Activated T-cell treated with anti-CD3 and anti-CD28 coated beads, Interleukin-2, amount 50 U/mL, for 24 hours (primary cell): Measurements from ENCODE around the gene MACF1.

Experiments used
- DNase-seq: peaks from one replicate; pipeline ENCODE4 v3.0.0-alpha.2; 2020
- H3K27ac Mint-ChIP-seq: 2 replicates; pipeline ENCODE4 v1.8.0; 2020; ENCODE audit warnings: mild to moderate bottlenecking, mixed read lengths
- H3K27me3 Mint-ChIP-seq: 2 replicates; pipeline ENCODE4 v1.8.0; 2020; ENCODE audit warnings: mixed read lengths
- H3K36me3 Mint-ChIP-seq: 2 replicates; pipeline ENCODE4 v1.8.0; 2020; ENCODE audit warnings: low read depth, mixed read lengths
- H3K4me1 Mint-ChIP-seq: 2 replicates; pipeline ENCODE4 v1.8.0; 2020; ENCODE audit warnings: low read depth, mixed read lengths
- H3K4me3 Mint-ChIP-seq: 2 replicates; pipeline ENCODE4 v1.8.0; 2020; ENCODE audit warnings: mild to moderate bottlenecking, moderate library complexity, mixed read lengths
- H3K9me3 Mint-ChIP-seq: 2 replicates; pipeline ENCODE4 v1.8.0; 2020; ENCODE audit warnings: mixed read lengths

MACF1 gene

DNA sequence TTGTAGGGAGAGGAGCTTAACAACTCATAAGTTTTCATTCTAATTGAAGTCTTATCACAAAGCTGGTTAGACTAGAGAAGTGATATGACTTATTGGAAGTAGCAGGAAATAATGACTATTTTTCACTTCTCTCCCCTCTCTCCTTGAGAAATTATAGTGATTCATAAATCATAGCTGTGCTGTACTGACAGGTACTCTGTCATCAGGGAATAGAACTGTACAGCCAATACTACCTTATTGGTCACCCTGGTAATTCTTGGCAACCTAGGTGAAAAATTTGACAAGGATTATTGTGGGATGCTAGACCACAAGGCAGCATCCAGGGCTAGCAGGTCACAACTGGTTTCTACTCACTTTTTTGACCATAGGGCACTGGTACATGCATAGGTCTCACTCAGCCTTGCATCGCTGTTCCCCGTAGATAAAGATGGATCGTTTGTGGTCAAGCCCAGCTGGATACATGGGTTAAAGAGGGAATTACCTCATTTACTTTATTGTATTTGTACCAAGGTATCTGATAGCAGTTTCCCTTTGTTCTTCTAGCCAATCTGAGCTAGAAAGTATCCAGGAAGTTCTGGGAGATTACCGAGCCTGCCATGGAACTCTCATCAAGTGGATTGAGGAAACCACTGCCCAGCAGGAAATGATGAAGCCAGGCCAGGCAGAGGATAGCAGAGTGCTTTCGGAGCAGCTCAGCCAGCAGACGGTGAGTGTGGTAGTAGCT, 113.6 kb downstream of the MACF1 start:
- no peak overlapping the region for H3K4me3 Mint-ChIP-seq
- no peak for DNase-seq
- peaks cover 97% of the 10 kb centered on the region for H3K36me3 Mint-ChIP-seq
- peak overlapping the region; percentile 78 for H3K27ac Mint-ChIP-seq
- no peaks in the 10 kb centered on the region for H3K9me3 Mint-ChIP-seq
- H3K4me1 Mint-ChIP-seq = peaks cover 14% of the 10 kb centered on the region
- H3K27me3 Mint-ChIP-seq = no peaks in the 10 kb centered on the region

DNA sequence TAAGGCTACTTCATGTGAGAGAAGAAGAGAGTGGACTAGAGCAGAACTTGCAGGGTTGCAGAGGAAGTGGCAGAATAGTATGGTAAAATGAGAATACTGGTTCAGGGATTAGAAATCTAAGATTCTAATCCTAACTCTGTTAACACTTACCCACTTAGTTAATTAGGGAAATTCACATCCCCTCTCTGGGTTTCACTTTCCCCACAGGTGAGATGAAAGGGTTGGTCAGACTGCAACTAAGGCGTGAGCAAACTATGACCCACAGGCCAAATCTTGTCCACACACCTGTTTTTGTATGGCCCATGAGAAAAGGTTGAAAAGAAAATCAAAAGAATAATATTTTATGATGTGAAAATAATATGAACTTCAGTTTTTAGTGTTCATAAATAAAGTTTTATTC, 117.5 kb downstream of the MACF1 start:
- Mint-ChIP-seq H3K36me3 (peaks cover 73% of the 10 kb centered on the region), H3K4me3 (no peak overlapping the region), H3K27ac (peak overlapping the region; percentile 79), H3K27me3 (no peaks in the 10 kb centered on the region), H3K4me1 (peaks cover 16% of the 10 kb centered on the region), H3K9me3 (no peaks in the 10 kb centered on the region)
- no peak for DNase-seq

DNA sequence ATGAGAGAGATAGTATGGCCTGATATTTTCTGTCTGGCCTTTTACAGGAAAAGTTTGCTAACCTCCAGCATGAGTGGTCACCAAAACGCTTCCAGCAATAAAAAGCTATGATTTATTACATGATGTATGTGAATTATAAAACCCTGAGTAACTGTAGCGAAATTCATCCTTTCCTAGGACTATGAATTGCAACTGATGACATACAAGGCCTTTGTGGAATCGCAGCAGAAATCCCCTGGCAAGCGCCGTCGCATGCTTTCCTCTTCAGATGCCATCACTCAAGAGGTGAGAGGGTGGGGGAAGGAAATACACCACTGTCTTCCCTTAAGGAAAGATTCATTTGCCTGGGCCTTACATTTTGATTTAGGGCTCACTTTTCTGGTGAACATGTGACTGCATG, 117.9 kb downstream of the MACF1 start:
- DNase-seq = no peak
- H3K36me3 Mint-ChIP-seq = peaks cover 73% of the 10 kb centered on the region
- peaks cover 21% of the 10 kb centered on the region for H3K4me1 Mint-ChIP-seq
- H3K27me3 Mint-ChIP-seq = no peaks in the 10 kb centered on the region
- H3K27ac Mint-ChIP-seq = peak overlapping the region; percentile 39
- H3K9me3 Mint-ChIP-seq = no peaks in the 10 kb centered on the region
- H3K4me3 Mint-ChIP-seq = no peak overlapping the region

DNA sequence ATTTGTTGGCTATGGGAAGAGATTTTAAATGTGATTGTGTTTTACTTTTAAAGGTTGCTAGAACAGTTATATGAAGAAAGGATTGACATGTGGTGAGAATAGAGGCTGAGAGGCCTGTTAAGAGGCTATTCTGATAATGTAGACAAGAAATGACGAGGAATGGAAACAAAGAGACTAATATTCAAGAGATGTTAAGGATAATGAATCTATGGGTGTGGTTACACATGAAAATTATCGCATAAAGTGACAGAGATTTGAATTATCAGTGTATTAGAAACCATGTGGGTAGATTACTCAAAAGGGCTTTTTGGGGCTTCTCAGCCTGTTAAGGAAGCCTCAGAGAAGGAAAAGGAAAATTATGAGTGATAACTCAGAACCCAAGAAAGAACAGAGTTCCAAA, 120.4 kb downstream of the MACF1 start:
- Mint-ChIP-seq H3K4me1 (peaks cover 34% of the 10 kb centered on the region), H3K9me3 (no peaks in the 10 kb centered on the region), H3K36me3 (peaks cover 73% of the 10 kb centered on the region), H3K27me3 (no peaks in the 10 kb centered on the region), H3K27ac (no peak overlapping the region), H3K4me3 (no peak overlapping the region)
- no peak for DNase-seq

DNA sequence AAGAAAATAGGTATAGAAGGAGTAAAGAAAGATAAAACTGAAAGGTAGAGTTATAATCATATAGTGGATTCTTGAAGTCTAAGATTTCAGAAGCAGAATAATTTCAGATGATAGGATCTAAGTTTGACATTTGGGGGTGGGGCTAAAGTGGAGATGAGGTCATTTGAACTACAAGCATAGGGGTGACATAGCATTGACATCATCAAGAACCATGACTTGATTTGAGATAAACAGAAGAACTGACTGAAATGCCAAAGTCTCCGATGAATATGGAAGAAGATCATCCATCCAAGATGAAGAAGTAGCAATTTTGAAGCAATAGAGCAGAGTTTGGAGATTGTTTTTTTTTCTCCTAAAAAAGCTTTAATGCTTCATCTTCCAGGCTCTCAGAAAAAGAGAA, 122.3 kb downstream of the MACF1 start:
- Mint-ChIP-seq H3K27me3 (no peaks in the 10 kb centered on the region), H3K36me3 (peaks cover 73% of the 10 kb centered on the region), H3K4me3 (no peak overlapping the region), H3K27ac (peak overlapping the region; percentile 12), H3K9me3 (no peaks in the 10 kb centered on the region), H3K4me1 (peaks cover 26% of the 10 kb centered on the region)
- DNase-seq = no peak

DNA sequence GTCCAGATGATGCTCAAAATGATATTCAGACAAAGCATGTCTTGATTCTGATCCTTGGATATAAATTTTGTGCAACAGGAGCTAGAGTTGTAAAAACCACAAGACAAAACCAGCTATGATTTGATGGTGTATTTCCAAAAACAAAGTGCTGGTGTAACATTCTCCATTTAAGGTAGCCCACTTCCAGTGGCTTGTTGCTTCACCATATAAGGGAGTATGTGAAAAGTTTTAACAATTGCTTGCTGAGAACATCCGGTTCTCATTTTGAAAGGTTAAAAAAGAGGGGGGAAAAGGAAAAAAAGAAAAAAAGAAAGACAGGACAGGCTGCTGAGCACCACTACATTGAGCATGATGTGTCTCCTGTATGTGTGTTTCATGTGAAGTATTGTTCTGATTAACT, 123.6 kb downstream of the MACF1 start:
- H3K9me3 Mint-ChIP-seq = no peaks in the 10 kb centered on the region
- peak overlapping the region; percentile 79 for H3K27ac Mint-ChIP-seq
- H3K27me3 Mint-ChIP-seq = no peaks in the 10 kb centered on the region

DNA sequence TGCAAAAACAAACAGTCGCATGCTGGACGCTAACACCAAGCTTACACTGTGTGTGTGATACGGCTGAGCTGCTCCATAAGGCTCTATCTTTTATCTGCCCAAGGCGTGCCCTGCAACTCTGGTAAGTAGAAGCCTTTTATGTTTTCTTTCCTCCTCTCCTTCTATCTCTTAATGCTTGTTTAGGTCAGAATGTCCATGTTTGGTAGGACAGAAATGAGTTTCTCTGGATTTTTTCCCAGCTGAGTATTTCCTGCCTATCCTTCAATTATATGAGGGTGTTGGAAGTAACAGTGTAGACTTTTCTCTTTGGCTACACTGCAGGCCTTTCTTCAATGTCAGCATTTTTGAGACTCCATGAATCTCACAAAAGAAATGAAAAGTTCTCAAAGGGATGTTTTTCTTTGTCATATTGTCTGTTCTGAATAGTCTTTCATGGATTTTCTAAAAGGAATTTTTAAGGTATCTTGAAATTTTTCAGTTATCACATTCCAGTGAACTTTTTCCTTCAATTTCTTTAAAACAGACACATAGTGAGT, 124.2 kb downstream of the MACF1 start:
- Mint-ChIP-seq H3K4me3 (no peak overlapping the region), H3K36me3 (peaks cover 77% of the 10 kb centered on the region), H3K27ac (peak overlapping the region; percentile 79), H3K27me3 (no peaks in the 10 kb centered on the region), H3K9me3 (no peaks in the 10 kb centered on the region), H3K4me1 (peaks cover 24% of the 10 kb centered on the region)
- no peak for DNase-seq

More for the DNA sequence above, 123.6 kb downstream of the MACF1 start:
- peak overlapping the region; percentile 10 for H3K4me3 Mint-ChIP-seq
- peaks cover 73% of the 10 kb centered on the region for H3K36me3 Mint-ChIP-seq
- DNase-seq = no peak
- H3K4me1 Mint-ChIP-seq = peaks cover 24% of the 10 kb centered on the region

DNA sequence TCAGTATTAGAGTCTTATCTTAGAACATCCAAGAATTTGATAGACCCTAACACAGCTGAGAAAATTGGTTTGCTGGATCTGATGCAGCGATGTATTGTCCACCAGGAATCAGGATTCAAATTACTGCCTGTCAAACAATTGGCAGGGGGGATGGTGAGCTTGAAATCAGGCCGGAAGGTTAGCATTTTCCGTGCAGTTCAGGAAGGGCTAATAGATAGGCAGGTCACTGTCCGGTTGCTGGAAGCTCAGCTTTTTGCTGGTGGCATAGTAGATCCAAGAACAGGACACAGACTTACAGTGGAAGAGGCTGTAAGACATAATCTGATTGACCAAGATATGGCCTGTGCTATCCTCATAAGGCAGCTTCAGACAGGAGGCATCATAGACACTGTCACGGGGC, 127.2 kb downstream of the MACF1 start:
- peaks cover 24% of the 10 kb centered on the region for H3K4me1 Mint-ChIP-seq
- DNase-seq = no peak
- H3K27me3 Mint-ChIP-seq = no peaks in the 10 kb centered on the region
- no peak overlapping the region for H3K4me3 Mint-ChIP-seq
- H3K36me3 Mint-ChIP-seq = peaks cover 100% of the 10 kb centered on the region
- no peaks in the 10 kb centered on the region for H3K9me3 Mint-ChIP-seq
- peak overlapping the region; percentile 65 for H3K27ac Mint-ChIP-seq

DNA sequence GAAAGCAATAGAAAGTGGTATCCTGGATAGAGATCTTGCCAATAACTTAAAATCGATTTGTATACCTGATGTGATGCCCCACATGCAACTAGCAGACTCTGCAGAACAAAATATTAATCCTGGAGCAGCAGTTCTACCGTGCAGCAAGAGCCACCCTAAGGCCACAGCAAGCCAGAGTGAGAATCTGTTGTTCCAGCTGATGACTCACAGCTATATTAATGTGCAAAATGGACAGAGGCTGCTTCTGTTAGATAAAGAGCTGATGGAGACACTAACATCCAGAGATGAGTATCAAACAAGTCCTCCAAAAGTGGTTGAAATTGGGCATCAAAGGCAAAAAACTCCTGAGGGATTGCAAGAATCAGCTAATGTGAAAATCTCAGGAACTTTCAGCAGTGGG, 127.8 kb downstream of the MACF1 start:
- Mint-ChIP-seq H3K36me3 (peaks cover 100% of the 10 kb centered on the region), H3K4me1 (peaks cover 18% of the 10 kb centered on the region), H3K27me3 (no peaks in the 10 kb centered on the region), H3K9me3 (no peaks in the 10 kb centered on the region), H3K4me3 (no peak overlapping the region), H3K27ac (peak overlapping the region; percentile 61)
- DNase-seq = no peak

DNA sequence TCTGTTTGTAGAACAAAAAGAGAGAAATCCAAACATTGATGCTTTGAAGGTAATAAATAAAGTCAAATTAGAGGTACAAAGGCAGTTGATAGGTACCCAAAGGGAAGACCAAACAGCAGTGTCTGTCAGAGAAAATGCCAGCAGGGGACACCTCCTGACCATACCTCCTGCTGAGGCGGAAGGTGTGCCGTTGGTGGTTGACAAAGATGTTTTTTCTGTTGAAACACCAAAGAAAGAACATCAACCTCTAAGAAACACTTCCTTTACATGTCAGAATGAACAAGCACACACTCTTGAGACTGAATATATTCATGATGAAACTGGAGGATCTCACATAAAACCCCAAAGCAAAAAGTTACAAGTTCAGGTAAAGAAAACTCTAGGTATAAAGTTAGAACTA, 128.3 kb downstream of the MACF1 start:
- no peaks in the 10 kb centered on the region for H3K27me3 Mint-ChIP-seq
- peaks cover 13% of the 10 kb centered on the region for H3K4me1 Mint-ChIP-seq
- no peak overlapping the region for H3K4me3 Mint-ChIP-seq
- no peaks in the 10 kb centered on the region for H3K9me3 Mint-ChIP-seq
- peaks cover 99% of the 10 kb centered on the region for H3K36me3 Mint-ChIP-seq
- peak overlapping the region; percentile 61 for H3K27ac Mint-ChIP-seq
- no peak for DNase-seq

DNA sequence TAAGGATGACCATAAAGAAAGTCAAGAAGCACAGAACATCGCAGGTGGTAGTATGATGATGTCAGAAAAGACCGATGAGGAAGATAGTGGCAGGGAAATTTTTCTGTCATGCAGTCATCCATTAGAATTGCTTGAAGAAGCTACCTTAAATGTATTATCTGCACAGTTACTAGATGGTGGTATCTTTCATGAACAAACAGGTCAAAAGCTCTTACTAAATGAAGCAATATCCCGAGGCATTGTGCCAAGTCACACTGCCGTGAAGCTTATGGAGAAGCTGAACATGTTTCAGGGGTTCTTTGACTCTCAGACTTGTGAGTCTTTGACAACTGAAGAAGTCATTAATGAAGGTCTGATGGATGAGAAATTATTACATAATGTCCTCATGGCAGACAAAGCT, 128.8 kb downstream of the MACF1 start:
- Mint-ChIP-seq H3K4me3 (no peak overlapping the region), H3K27me3 (no peaks in the 10 kb centered on the region), H3K9me3 (no peaks in the 10 kb centered on the region), H3K27ac (peak overlapping the region; percentile 61), H3K4me1 (peaks cover 9% of the 10 kb centered on the region), H3K36me3 (peaks cover 99% of the 10 kb centered on the region)
- no peak for DNase-seq

DNA sequence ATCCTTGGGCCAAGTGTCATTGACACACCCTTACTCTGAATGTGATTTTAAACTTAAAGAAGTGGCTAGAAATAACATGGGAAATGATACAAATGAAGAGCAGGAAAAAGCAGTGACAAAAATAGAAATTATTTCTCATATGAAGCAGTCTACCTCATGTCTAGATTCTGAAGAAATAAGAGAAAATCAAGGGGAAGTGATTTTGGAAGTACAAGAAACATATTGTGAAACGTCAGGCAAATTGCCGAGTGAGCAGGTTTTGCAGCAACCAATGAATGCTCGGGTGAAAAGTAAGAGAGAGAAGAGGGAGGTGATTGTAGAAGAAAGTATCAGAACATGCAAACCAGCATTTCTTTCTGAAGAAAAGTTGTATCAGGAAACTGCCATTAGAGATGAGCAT, 130.7 kb downstream of the MACF1 start:
- DNase-seq = no peak
- Mint-ChIP-seq H3K4me3 (no peak overlapping the region), H3K9me3 (no peaks in the 10 kb centered on the region), H3K36me3 (peaks cover 99% of the 10 kb centered on the region), H3K27ac (peak overlapping the region; percentile 5), H3K4me1 (peaks cover 3% of the 10 kb centered on the region), H3K27me3 (no peaks in the 10 kb centered on the region)

DNA sequence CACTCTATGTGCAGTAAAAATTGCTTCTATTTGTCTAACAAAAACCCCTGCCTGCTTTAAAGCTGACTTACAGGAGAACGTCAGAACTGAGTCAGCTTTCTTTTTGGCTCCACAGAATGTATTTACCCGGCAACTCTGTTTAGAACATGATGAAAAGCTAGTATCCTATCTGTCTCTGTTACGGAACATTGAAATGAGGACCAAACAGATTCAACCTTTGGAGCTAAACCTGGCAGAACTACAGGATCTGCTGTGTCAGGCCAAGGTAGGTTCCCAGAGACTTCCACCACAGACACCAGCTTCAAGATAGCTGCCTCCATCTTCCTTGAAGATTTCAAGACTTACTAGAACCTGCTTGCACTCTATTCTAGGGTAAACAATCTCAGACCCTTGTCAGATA, 132.6 kb downstream of the MACF1 start:
- H3K9me3 Mint-ChIP-seq = no peaks in the 10 kb centered on the region
- peak overlapping the region; percentile 53 for H3K27ac Mint-ChIP-seq
- no peak overlapping the region for H3K4me3 Mint-ChIP-seq
- peaks cover 3% of the 10 kb centered on the region for H3K4me1 Mint-ChIP-seq
- peaks cover 94% of the 10 kb centered on the region for H3K36me3 Mint-ChIP-seq
- no peak for DNase-seq
- H3K27me3 Mint-ChIP-seq = no peaks in the 10 kb centered on the region

DNA sequence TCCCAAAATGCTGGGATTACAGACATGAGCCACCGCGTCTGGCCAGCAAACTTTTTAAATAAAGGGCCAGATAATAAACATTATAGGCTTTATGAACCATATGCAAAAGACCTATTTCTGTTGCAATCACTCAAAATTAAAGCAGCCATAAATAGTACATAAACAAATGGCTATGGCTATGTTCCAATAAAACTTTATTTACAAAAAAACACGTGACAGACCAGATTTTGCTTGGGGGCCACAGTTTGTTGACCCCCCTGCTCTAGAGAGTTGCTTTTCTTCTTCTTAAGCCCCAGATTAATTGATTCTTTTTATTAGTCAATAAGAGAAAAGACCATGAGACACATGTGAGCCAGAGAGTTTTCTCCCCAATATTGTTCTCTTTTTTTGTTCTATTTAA, 138.3 kb downstream of the MACF1 start:
- H3K9me3 Mint-ChIP-seq = no peaks in the 10 kb centered on the region
- no peaks in the 10 kb centered on the region for H3K27me3 Mint-ChIP-seq
- H3K27ac Mint-ChIP-seq = peak overlapping the region; percentile 10
- peaks cover 83% of the 10 kb centered on the region for H3K36me3 Mint-ChIP-seq
- no peak overlapping the region for H3K4me3 Mint-ChIP-seq
- no peaks in the 10 kb centered on the region for H3K4me1 Mint-ChIP-seq
- DNase-seq = no peak

DNA sequence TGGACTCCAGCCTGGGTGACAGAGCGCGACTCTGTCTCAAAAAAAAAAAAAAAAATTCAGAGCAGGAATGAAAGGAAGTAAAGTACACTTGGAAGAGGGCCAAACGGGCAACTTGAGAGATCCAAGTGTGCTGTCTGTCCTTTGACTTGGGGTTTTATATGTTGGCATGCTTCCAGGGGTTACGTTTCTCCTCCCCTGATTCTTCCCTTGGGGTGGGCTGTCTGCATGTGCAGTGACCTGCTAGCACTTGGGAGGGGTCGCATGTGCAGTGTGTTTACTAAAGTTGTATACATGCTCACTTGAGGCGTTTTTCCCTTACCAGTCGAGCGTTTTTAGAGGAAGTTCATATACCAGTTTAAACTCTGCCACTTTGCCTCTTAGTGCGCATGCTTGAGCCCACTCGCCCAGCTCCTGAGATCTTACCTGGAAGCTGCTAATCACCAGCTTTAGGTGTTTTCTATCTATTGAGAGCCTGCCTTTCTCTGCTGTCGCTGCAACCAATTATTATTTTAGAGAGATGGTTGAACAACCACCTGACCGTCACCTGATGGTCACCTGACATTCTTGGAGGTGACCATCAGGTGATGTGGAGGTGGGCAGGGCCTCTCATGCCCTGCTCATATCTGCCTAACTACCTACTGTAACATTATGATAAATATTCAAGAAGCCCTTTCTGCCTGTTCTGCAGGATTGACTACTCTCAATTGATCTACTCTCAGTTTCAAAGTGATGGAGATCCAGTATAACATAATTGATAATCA, 140.1 kb downstream of the MACF1 start:
- Mint-ChIP-seq H3K36me3 (peaks cover 83% of the 10 kb centered on the region), H3K4me3 (no peak overlapping the region), H3K4me1 (no peaks in the 10 kb centered on the region), H3K27me3 (no peaks in the 10 kb centered on the region), H3K9me3 (no peaks in the 10 kb centered on the region), H3K27ac (peak overlapping the region; percentile 0)
- DNase-seq = no peak
